HepG2 (cell line): ENCODE results near the gene SHISA6. TPM values are rescaled to one million over a fixed set of nuclear protein-coding genes. Genes with fewer than 3 reads are reported as not detected.

Experiments
- ATAC-seq: fragments of 200-7000 bp; cut with Tn5 transposase; 3 replicates; pipeline ENCODE4 v1.9.1; 2020; ENCODE audit warnings: mild to moderate bottlenecking, moderate library complexity
- BruUV-seq: library from RNA; stranded (reverse); fragments of 400-500 nt; replicated peaks from 2 replicates; lab custom pipeline; 2021; lab: Mats Ljungman, UMichigan
- CTCF ChIA-PET: fragments of 300-600 bp; formaldehyde crosslinking; extraction: SDS; loops from one replicate; lab custom pipeline; 2021; ENCODE audit warnings: low total read pairs, inconsistent platforms, low intra/inter-chr PET ratio; lab: Yijun Ruan, JAX
- POLR2A ChIA-PET: fragments of 350-600 bp; sonication (Branson Sonifier 250); formaldehyde crosslinking; loops from one replicate; lab custom pipeline; 2020; ENCODE audit warnings: antibody characterized with exemption, inconsistent platforms; lab: Yijun Ruan, JAX
- DNase-seq: peaks from one replicate; pipeline ENCODE4 v3.0.0-alpha.2; 2015; ENCODE audit warnings: low spot score
- FAIRE-seq: peaks from 3 replicates; lab custom pipeline; 2011; peaks lifted over from hg19 to GRCh38; lab: Jason Lieb, UNC
- H2AFZ ChIP-seq: one replicate; pipeline ENCODE4 v1.6.1; 2011; ENCODE audit warnings: low read length, inconsistent platforms
- H3K27ac ChIP-seq: fragments of 300-600 bp; 3 replicates; pipeline ENCODE4 v1.8.0; 2011; ENCODE audit warnings: mixed run types, mild to moderate bottlenecking, mixed read lengths, low read length, inconsistent platforms; ENCODE audit not compliant: insufficient read depth; ENCODE audit errors: extremely low read length
- H3K27me3 ChIP-seq, 2 experiments: fragments of 200-600 bp in 1 of 2; 2 replicates in 1 of 2; 3 replicates in 1 of 2; pipeline versions ENCODE4 v1.6.0 to v1.8.0; 2011; ENCODE audit warnings: low read length in 2 of 2, mild to moderate bottlenecking in 2 of 2, moderate library complexity in 2 of 2, inconsistent platforms in 1 of 2; ENCODE audit not compliant: insufficient read depth in 2 of 2, control insufficient read depth in 1 of 2
- H3K36me3 ChIP-seq, 2 experiments: fragments of 200-600 bp in 1 of 2; replicated peaks in 1 of 2; 2 replicates in 1 of 2; 3 replicates in 1 of 2; pipeline versions ENCODE4 v1.5.1 to v1.8.0; 2011; ENCODE audit warnings: low read length in 2 of 2, inconsistent platforms in 1 of 2; ENCODE audit not compliant: insufficient read depth in 2 of 2, control insufficient read depth in 1 of 2
- H3K4me1 ChIP-seq: 2 replicates; pipeline ENCODE4 v1.5.1; 2012; ENCODE audit warnings: low read length, inconsistent platforms; ENCODE audit not compliant: insufficient read depth
- H3K4me2 ChIP-seq: 2 replicates; pipeline ENCODE4 v1.6.0; 2011; ENCODE audit warnings: low read depth, low read length, inconsistent platforms
- H3K4me3 ChIP-seq, 3 experiments: fragments of 200-600 bp in 1 of 3; sonication (generic), shearing (Covaris generic) in 1 of 3; replicated peaks in 1 of 3; 2 replicates each; pipeline ENCODE4 v1.5.1; 2011 to 2016; ENCODE audit warnings: low read length in 3 of 3, inconsistent platforms in 2 of 3, low read depth in 2 of 3, mild to moderate bottlenecking in 2 of 3, control low read depth in 1 of 3, mixed read lengths in 1 of 3; ENCODE audit not compliant: insufficient read depth in 1 of 3
- H3K79me2 ChIP-seq: one replicate; pipeline ENCODE4 v1.6.1; 2011; ENCODE audit warnings: low read length, inconsistent platforms; ENCODE audit not compliant: insufficient read depth
- H3K9ac ChIP-seq: 2 replicates; pipeline ENCODE4 v1.6.0; 2011; ENCODE audit warnings: mild to moderate bottlenecking, low read depth, low read length, inconsistent platforms; ENCODE audit not compliant: insufficient read depth
- H3K9me3 ChIP-seq: 2 replicates; pipeline ENCODE4 v1.5.1; 2012; ENCODE audit warnings: mild to moderate bottlenecking, low read length
- H4K20me1 ChIP-seq: 2 replicates; pipeline ENCODE4 v1.6.0; 2011; ENCODE audit warnings: inconsistent platforms, mild to moderate bottlenecking, low read length, moderate library complexity; ENCODE audit not compliant: insufficient read depth
- AGO2 ChIP-seq: fragments of 200-400 bp; formaldehyde crosslinking; optimal IDR thresholded peaks from 2 replicates; pipeline ENCODE3; 2017; ENCODE audit warnings: mild to moderate bottlenecking, low read depth, low read length, moderate library complexity
- ATAD3A ChIP-seq: sonication (generic); formaldehyde crosslinking; IDR thresholded peaks from 2 replicates; pipeline ENCODE4 v1.4.0; 2020; ENCODE audit warnings: missing genetic modification reagents
- CEBPB ChIP-seq: IDR thresholded peaks from 2 replicates; pipeline ENCODE4 v1.6.1; 2011; ENCODE audit warnings: low read depth, low read length, improper control_type of control experiment, borderline replicate concordance
- FOSL2 ChIP-seq: sonication (generic); formaldehyde crosslinking; IDR thresholded peaks from 2 replicates; pipeline ENCODE4 v1.4.0; 2020; ENCODE audit warnings: missing genetic modification reagents
- GTF2F1 ChIP-seq: fragments of 150-350 bp; IDR thresholded peaks from 2 replicates; pipeline ENCODE4 v1.6.1; 2014; ENCODE audit warnings: low read length
- KDM5B ChIP-seq: sonication (generic); formaldehyde crosslinking; IDR thresholded peaks from 2 replicates; pipeline ENCODE4 v1.4.0; 2020; ENCODE audit warnings: missing genetic modification reagents, mild to moderate bottlenecking, borderline replicate concordance
- MTF1 ChIP-seq: sonication (generic); formaldehyde crosslinking; IDR thresholded peaks from 2 replicates; pipeline ENCODE4 v1.5.0; 2020; ENCODE audit warnings: missing genetic modification reagents
- RFX5 ChIP-seq: IDR thresholded peaks from 2 replicates; pipeline ENCODE4 v1.6.1; 2011; ENCODE audit warnings: low read depth, low read length, improper control_type of control experiment
- SRSF4 ChIP-seq: fragments of 200-400 bp; formaldehyde crosslinking; IDR thresholded peaks from one replicate; pipeline ENCODE4 v1.6.1; 2018; ENCODE audit warnings: mild to moderate bottlenecking, low read depth, low read length, moderate library complexity; ENCODE audit not compliant: poor library complexity, severe bottlenecking
- ZBED4 ChIP-seq: sonication (generic); formaldehyde crosslinking; IDR thresholded peaks from 2 replicates; pipeline ENCODE4 v1.4.0; 2020; ENCODE audit warnings: missing genetic modification reagents, borderline replicate concordance
- ZNF232 ChIP-seq: sonication (generic); formaldehyde crosslinking; IDR thresholded peaks from 2 replicates; pipeline ENCODE4 v1.4.0; 2020; ENCODE audit warnings: missing genetic modification reagents, borderline replicate concordance
- WGBS: methylation state at CpG from one replicate; pipeline ENCODE4 v1.1.6; 2017; ENCODE audit warnings: low lambda C conversion rate; 5-methylcytosine and 5-hydroxymethylcytosine counted together
- in situ Hi-C: cut with HindIII; loops from 2 replicates; pipeline ENCODE4 v1.10.0; 2017; ENCODE audit warnings: low pct_unique_long_range_greater_than_20kb; ENCODE audit not compliant: extremely low pct_ligation_motif_present
- intact Hi-C: fragments of 100-400 bp; cut with micrococcal nuclease; formaldehyde crosslinking; loops from one replicate; pipeline ENCODE4 v1.10.0; 2022; ENCODE audit not compliant: unreplicated experiment
- polyA plus RNA-seq, 8 experiments: library from polyadenylated mRNA; depleted of rRNA in 3 of 8; stranded (reverse) in 7 of 8; unstranded in 1 of 8; fragments of >200 nt; fragmentation: Illumina TruSeq in 4 of 8; extraction: Trizol in 4 of 8; gene quantifications; 2 replicates each; pipeline versions ENCODE4 v1.2.1 to v1.2.3, GENCODE V29; 2011 to 2016; ENCODE audit warnings: low read depth in 4 of 8, missing spikeins in 1 of 8, mixed read lengths in 1 of 8; ENCODE audit not compliant: insufficient read depth in 1 of 8
- total RNA-seq, 5 experiments: library from RNA; depleted of rRNA; stranded (reverse); fragments of >200 nt; fragmentation: Illumina TruSeq; extraction: Trizol; gene quantifications; 2 replicates each; pipeline ENCODE4 v1.2.3, GENCODE V29; 2016; ENCODE audit warnings: low read depth in 1 of 5

SHISA6 gene
- total and polyA plus RNA-seq, 2 of the 13 experiments (the other 11 are each of a cell fraction or from before 2014, with no cell fraction given) = not detected

GRCh38 chr17:11290814-11291213 lies 49.8 kb downstream of the SHISA6 start:
- FAIRE-seq = no peak
- BruUV-seq = no TSS peak
- no peak for DNase-seq
- Histone ChIP-seq H3K9ac (no peak overlapping the region), H3K27ac (no peak overlapping the region), H3K4me2 (no peak overlapping the region), H3K9me3 (no peaks in the 10 kb centered on the region), H4K20me1 (no peaks in the 10 kb centered on the region), H3K79me2 (no peaks in the 10 kb centered on the region), H3K4me3 (no peak overlapping the region), H3K4me1 (no peaks in the 10 kb centered on the region), H2AFZ (no peak overlapping the region), H3K36me3 (no peaks in the 10 kb centered on the region), H3K27me3 (no peaks in the 10 kb centered on the region)
- ChIA-PET POLR2A (no interaction called here), CTCF (no interaction called here)
- intact Hi-C loops = no loop called here
- in situ Hi-C loops = no loop called here
- 5% methylated on average over 7 of the region's 7 CpGs for WGBS
- no peak for ATAC-seq
- TF ChIP-seq AGO2 = no peak
- no peak for TF ChIP-seq SRSF4
- TF ChIP-seq ZNF232 (CRISPR knock-in tag) = no peak
- no peak for TF ChIP-seq KDM5B
- no peak for TF ChIP-seq ATAD3A
- TF ChIP-seq ZBED4 (CRISPR knock-in tag) = no peak
- TF ChIP-seq GTF2F1 = no peak
- no peak for TF ChIP-seq MTF1 (CRISPR knock-in tag)
- TF ChIP-seq CEBPB = no peak
- no peak for TF ChIP-seq FOSL2 (CRISPR knock-in tag)
- TF ChIP-seq RFX5 = no peak
